ENCODE data around the gene KCNJ6. TPM values are rescaled to one million over a fixed set of nuclear protein-coding genes. Genes with fewer than 3 reads are reported as not detected.

KCNJ6 gene
- total and polyA plus RNA-seq, 9 of the 15 experiments (the other 6 are each of a cell fraction or from before 2014, with no cell fraction given) = 0.06 to 0.21 (median 0.13) TPM; not detected in 1

DNA sequence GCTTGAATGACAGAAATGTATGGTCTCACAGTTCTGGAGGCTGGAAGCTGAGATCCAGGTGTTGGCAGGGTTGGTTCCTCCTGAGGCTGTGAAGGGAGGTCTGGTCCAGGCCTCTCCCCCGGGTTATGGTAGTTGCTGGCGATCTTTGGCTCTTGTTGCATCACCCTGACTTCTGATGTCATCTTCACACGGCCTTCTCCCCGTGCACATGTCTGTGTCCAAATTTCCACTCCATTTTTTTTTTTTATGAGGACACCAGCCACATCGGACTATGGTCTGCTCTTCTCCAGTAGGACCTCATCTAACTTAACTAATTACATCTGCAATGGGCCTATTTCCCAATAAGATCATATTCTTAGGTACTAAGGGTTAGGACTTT, 232.2 kb downstream of the KCNJ6 start (continued):
- no peak for TF ChIP-seq CLOCK (CRISPR knock-in tag; IDR thresholded peaks at IDR 0.05; ENCODE audit: borderline replicate concordance)
- TF ChIP-seq MEIS2 (IDR thresholded peaks at IDR 0.05; ENCODE audit: partially characterized antibody) = no peak
- TF ChIP-seq BRD9 (IDR thresholded peaks at IDR 0.05; ENCODE audit: low read depth, partially characterized antibody) = no peak
- TF ChIP-seq SAFB (IDR thresholded peaks at IDR 0.05; ENCODE audit: borderline replicate concordance, low read depth, low read length) = no peak
- TF ChIP-seq ZNF318 (IDR thresholded peaks at IDR 0.05; ENCODE audit: borderline replicate concordance in 1 of 2, low read depth in 1 of 2) = no peak
- TF ChIP-seq, protein P1, sequence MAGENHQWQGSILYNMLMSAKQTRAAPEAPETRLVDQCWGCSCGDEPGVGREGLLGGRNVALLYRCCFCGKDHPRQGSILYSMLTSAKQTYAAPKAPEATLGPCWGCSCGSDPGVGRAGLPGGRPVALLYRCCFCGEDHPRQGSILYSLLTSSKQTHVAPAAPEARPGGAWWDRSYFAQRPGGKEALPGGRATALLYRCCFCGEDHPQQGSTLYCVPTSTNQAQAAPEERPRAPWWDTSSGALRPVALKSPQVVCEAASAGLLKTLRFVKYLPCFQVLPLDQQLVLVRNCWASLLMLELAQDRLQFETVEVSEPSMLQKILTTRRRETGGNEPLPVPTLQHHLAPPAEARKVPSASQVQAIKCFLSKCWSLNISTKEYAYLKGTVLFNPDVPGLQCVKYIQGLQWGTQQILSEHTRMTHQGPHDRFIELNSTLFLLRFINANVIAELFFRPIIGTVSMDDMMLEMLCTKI (IDR thresholded peaks at IDR 0.05; ENCODE audit: partially characterized antibody) = no peak
- no peak for TF ChIP-seq CSDE1 (IDR thresholded peaks at IDR 0.05)
- no peak for TF ChIP-seq XRCC3 (IDR thresholded peaks at IDR 0.05)
- no peak for TF ChIP-seq GABPA (tag; conservative IDR thresholded peaks at IDR 0.05; ENCODE audit: low read depth)
- peak; percentile 95 for TF ChIP-seq L3MBTL2 (IDR thresholded peaks at IDR 0.05)
- TF ChIP-seq MECOM (CRISPR knock-in tag; IDR thresholded peaks at IDR 0.05) = no peak
- TF ChIP-seq, protein P2, sequence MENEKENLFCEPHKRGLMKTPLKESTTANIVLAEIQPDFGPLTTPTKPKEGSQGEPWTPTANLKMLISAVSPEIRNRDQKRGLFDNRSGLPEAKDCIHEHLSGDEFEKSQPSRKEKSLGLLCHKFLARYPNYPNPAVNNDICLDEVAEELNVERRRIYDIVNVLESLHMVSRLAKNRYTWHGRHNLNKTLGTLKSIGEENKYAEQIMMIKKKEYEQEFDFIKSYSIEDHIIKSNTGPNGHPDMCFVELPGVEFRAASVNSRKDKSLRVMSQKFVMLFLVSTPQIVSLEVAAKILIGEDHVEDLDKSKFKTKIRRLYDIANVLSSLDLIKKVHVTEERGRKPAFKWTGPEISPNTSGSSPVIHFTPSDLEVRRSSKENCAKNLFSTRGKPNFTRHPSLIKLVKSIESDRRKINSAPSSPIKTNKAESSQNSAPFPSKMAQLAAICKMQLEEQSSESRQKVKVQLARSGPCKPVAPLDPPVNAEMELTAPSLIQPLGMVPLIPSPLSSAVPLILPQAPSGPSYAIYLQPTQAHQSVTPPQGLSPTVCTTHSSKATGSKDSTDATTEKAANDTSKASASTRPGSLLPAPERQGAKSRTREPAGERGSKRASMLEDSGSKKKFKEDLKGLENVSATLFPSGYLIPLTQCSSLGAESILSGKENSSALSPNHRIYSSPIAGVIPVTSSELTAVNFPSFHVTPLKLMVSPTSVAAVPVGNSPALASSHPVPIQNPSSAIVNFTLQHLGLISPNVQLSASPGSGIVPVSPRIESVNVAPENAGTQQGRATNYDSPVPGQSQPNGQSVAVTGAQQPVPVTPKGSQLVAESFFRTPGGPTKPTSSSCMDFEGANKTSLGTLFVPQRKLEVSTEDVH (IDR thresholded peaks at IDR 0.05; ENCODE audit: low read depth, partially characterized antibody) = no peak

All from K562 (cell line).